GM18520 (cell line): ENCODE data around the gene EIF4A3.
"Not testable (repeated sequence)": the region's sequence is repeated elsewhere in the genome, so short reads cannot be mapped to it uniquely, and the experiment has no call there.

Experiments
- ATAC-seq: cut with Tn5 transposase; IDR thresholded peaks from one replicate; pipeline ENCODE4 v1.9.1; 2021; ENCODE audit not compliant: unreplicated experiment

EIF4A3 gene

DNA sequence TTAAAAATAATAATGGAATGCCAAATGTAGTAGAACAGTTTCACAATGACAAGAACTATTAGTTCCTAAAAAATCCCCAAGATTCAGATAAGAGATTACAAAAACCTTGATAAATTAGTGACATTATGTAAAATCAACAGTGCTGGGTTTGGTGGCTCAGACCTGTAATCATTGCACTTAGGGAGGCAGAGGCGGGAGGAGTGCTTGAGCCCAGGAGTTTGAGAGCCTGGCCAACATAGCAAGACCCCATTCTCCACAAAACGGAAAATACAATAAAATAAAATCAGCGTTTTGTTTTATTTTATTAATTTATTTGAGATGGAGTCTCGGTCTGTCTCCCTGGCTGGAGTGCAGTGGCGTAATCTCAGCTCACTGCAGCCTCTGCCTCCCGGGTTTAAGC, 27.0 kb upstream of the EIF4A3 start:
- ATAC-seq: no peak

DNA sequence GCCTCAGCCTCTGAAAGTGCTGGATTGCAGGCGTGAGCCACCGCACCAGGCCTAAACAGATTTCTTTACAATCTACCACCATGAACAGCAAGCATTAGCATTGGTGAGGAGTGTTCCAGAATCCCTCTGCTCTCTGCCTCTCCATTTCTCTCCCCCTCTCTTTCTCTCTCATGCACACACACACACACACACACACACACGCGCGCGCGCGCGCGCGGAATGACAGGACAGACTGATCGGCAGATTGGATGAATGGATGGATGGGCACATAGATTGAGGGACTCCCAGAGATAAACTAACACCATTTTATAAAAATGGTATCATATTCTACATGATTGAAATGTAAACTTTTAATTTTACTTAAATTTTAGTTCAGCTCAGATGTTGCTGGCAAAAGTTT, 26.2 kb upstream of the EIF4A3 start:
- ATAC-seq: no peak

DNA sequence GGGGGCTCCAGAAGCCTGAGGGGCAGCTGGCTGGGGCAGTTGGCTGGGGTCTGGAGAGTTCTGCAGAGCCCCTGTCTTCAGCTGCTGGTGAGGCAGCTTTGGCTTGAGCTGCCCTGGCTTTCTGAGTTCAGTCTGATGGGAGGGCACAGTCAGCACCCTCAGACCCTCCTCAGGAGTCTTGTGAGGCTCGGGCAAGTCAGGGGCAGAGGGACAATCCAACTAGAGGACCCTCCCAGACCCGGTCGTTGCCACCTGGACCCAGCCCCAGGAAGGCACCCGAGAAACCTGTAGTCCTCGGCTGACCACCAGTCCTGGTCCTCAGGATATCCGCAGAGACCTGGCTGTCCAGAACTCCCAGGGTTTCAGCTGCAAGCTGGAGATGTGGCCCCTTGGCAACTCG, 24.8 kb upstream of the EIF4A3 start:
- ATAC-seq: no peak

DNA sequence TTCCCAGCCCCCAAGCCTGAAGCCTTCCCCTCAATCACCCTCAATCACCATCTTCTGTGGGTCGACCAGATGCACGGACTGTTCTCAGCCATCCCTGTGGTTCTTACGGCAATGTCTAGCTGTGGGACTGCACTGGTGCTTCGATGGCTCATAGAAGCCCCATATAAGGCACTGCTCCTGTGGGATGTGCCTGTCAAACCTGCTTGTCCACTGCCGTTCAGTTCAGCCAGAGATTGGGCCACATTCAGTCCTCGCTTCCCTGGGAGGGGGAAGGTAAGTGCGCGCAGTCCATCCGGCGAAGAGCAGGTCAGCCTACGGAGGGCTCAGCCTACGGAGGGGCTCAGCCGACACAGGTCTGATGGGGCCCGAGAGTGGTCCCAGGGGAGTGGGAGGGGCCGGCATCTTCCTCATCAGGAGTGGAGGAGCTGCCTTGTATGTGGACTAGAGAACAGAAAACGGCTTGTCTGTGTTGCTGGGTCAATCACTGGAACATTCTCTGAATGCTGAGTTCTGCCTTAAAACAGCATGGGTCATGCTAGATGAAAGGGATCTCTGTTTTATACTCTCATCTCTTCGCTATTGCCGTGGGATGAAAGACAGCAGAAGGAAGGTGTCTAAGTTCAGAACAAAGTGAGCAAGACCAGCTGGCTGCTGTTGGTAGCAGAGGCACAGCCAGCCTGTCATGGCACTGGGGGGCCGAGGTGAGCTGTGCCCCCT, 23.0 kb upstream of the EIF4A3 start, which contains the start of gene CARD14:
Gene CARD14, plus strand, starts transcription at position 247 of the 717 bp plus-strand sequence. CDS start 11,409 bp downstream, outside the sequence.
- ATAC-seq: no peak

DNA sequence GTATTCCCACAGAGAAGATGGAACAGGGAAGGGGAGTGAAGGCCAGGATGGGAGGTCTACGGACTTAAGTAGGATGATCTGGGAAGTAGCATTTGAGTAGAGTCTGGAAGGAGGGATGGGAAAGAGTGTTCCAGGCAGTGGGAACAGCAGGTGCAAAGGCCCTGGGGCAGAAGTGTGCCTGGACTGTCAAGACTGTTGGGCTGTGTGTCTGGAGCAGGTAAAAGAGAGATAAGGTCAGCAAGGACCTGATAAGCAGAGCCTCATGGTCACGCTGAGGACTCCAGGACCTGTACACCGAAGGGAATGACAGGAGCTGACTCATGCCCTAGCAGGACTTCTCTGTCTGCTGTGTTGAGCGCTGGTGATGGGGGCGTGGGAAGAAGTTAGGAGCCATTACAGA, 22.2 kb upstream of the EIF4A3 start:
- ATAC-seq: no peak

DNA sequence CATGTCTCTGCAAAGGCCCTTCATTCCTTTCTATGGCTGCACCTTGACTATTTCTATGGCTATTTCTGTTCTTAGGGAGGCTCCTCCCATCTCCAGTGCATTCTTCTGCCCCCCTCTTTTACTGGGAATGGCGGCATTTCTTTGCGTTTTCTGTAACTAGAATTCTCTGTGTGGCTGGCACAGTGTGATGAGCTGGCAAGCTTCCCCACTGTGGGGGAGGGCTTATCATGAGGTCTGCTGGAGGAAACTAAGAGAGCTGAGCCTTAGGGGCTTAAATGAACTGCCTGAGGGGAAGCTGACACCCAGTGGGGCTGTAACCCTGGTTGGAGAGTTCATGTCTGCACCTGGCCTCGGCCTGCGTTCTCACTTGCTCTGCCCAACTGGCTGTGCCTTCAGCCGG, 21.4 kb upstream of the EIF4A3 start:
- no peak for ATAC-seq

DNA sequence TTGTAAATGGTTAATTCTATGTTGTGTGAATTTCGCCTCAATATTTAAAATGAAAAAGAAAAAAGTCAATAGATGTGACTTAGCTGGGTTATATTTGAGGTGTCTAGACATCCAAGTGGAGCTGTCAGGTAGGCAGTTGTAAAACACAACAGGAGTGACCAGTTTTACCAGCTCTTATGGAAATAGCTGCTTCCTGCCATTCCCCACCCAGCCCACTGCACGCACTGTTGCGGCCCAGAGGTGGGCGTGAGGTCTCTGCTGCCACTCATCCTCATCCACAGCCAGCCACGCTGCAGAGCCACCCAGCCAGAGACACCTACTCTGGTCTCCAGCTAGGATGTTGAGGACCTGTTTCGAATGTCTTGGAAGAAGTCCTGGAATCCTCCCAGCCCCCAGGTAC, 19.5 kb upstream of the EIF4A3 start:
- ATAC-seq: no peak

DNA sequence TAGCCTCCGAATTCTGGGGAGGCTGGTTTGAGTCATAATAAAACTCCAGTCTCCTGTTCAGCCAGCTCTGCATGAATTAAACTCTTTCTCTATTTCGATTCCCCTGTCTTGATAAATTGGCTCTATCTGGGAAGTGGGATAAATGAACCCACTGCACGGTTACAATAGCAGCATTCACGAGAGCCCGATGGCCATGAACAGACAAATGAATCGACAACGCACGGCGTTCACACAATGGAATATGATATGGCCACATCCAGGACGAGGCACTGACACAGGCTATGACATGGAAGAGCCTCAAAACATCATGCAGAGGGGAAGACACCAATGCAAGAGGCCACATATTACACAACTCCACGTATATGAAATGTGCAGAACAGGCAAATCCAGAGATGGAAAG, 17.3 kb upstream of the EIF4A3 start:
- no peak for ATAC-seq

DNA sequence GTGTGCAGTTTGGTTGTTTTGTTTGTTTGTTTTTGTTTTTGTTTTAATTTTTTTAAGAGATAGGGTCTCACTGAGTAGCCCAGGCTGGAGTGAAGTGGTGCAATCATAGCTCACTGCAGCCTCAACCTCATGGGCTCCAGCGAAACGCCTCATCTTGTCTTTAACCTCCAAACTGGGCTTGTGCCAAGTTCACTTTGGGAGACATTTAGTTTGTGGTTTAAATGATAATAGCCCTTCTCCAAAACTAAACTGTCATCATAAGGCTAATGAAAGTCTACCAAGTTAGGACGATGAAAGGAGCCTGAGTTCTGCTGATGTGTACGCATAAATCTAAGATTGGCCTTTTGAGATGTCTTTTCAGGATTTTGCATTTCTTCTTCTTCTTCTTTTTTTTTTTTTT, 16.4 kb upstream of the EIF4A3 start:
- ATAC-seq: no peak

DNA sequence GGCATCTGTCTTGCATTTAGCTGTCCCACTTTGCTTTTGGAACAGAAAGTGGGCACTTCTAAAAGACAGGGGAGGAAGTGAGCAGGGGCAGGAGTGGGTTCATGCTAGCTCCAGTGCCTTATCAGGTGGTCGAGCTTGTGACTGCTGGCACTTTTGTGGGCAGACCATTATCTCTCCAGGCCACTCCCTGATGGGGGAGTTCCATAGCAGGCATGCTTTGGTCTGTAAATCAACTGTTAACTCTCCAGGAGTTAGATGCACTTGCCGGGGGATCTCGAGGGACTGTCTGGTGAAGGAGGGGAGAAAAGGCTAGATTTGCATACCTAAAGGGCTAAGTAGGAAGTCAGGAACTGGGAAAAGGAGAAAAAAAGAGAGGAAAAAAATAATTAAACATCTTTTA, 13.6 kb upstream of the EIF4A3 start:
- ATAC-seq: no peak

DNA sequence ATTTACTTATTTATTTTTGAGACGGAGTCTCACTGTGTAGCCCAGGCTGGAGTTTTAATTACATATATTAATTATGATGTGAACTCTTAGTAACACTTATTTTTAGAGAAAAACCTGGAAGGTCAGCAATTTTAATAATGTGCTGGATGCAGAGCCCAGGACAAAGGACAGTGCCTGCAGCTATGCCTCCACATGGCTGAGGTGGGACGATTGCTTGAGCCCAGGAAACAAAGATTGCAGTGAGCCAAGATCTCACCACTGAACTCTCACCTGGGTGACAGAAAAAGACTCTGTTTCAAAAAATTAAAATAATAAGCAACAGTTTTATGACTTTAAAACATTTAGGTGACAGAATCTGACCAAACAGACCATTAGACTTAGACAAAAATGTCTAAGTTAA, 11.9 kb upstream of the EIF4A3 start:
- no peak for ATAC-seq

DNA sequence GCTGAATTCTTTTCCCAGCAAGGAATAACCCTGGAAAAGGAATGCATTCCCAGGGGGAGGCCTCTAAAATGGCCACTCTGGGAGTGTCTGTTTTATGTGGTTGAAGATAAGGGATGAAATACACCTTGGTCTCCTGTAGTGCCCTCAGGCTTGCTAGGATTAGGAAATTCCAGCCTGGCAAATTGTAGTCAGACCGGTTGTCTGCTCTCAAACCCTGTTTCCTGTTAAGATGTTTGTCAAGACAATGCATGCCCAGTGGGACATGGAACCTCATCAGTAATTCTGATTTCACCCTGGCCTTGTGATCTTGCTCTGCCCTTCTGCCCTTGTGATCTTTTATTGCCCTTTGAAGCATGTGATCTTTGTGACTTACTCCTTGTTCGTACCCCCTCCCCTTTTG, 8.7 kb upstream of the EIF4A3 start:
- ATAC-seq: not testable (repeated sequence)

DNA sequence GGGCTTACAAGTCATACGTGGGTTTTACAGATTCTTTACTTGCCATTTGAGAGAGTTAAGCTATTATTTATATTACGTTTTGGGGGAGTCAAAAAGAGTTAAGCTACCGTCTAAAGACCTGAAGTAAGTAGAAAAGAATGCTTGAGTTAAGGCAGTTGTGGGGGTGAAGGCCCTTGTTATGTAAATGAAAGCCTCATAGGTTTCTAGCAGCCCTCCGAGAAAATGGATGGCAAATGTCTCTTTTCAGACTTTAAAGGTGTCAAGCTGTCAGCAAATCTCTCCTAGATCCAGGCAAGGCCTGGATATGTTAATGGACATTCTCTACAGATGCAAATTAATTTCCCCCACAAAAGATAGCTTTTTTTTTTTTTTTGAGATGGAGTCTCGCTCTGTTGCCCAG, 7.2 kb upstream of the EIF4A3 start:
- no peak for ATAC-seq

DNA sequence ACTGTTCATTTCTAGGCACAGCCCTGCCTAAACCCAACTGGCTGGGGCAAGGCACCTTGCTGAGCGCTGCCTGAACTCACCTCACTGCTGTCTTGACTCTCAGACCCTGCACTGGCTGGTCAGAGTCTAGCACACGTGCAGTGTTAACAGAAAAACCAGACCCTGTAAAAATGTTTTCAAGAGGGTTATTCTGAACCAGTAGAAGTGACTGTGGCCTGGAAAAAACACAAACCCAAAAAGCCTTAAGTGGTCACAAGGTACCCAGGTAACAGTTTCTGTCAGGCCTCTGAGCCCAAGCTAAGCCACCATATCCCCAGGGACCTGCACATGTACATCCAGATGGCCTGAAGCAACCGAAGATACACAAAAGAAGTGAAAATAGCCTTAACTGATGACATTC, 6.1 kb upstream of the EIF4A3 start:
- peak; percentile 61 for ATAC-seq

DNA sequence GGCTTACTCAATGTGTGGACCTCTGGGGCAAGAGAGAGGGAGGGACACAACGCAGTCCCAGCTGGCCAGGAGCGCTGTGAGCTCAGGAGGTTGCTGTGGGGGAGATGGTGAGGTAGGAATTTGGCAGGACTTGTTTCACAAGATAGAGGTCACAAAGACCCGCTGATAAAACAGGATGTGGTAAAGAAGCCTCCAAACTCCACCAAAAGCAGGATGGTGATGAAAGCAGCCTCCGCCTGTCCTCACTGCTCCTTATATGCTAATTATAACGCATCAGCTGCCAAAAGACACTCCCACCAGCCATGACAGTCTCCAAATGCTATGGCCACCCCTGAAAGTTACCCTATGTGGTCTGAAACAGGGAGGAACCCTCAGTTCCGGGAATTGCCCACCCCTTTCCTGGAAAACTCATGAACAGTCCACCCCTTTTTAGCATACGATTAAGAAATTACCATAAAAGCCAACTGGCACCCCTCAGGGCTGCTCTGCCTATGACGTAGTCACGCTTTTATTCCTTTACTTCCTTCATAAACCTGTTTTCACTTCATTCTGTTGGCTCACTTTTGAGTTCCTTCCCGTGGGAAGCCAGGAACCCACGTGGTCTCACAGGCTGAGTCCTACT, 5.3 kb upstream of the EIF4A3 start:
- ATAC-seq: no peak

DNA sequence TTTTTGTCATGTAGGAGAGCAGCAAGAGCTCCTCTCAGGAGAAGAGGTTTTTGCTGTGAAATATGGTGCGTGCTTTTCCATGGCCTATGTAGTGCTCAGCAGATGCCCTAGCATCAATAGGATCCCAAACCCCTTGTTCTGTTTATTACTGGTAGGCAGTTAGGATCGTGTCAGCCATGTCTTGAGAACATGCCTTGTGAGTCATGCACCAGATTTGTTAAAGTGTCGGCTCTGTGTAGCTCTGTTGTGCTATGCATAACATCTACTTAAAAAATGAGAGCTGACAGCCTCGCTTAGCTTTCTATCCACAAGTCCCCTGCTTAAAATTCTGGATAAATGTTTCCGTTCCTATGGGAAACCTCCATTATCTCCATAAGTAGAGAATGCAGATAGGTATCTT, 4.4 kb upstream of the EIF4A3 start:
- ATAC-seq: no peak

DNA sequence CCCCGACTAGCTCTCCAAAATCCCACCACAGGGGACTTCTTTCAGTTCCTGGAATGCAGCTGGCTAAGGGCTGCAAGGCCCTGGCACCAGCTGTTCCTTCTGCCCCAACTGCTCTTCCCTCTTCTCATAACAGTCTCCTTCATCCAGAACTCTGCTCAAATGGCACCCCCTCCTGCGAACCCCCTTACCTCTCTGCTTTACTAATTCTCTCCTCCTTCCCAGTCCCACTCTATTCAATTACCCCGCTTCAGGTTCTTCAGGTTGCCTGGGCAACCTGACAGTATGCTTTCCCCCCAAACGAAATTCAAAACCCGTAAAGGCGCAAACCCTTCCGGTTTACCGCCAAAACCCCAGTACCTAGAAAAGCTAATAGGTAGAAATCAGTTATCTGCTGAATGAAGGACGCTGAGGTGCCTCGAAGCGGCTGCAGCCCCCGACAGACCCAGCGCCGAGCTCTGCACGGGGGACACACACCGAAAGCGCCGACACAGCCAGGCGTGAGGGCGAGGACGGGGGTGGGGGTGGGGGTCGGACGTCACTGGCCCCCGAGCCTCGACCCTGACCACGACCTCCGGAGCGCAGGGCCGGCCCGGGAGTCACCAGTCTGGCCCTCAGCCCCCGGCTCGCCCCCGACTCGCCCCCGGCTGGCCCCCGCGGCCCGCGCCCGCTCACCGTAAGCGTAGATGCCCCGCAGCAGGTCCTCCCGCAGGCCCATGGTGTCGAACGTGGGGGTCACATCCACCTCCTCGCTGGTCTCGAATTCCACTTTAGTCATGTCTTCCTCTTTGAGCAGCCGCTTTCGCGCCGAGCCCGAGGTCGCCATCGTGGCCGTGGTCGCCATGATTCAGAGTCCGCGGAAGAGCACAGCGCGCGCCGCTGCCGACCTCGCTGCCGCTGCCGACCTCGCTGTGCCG, 550 bp downstream of the EIF4A3 start:
- peak; percentile 8 for ATAC-seq

DNA sequence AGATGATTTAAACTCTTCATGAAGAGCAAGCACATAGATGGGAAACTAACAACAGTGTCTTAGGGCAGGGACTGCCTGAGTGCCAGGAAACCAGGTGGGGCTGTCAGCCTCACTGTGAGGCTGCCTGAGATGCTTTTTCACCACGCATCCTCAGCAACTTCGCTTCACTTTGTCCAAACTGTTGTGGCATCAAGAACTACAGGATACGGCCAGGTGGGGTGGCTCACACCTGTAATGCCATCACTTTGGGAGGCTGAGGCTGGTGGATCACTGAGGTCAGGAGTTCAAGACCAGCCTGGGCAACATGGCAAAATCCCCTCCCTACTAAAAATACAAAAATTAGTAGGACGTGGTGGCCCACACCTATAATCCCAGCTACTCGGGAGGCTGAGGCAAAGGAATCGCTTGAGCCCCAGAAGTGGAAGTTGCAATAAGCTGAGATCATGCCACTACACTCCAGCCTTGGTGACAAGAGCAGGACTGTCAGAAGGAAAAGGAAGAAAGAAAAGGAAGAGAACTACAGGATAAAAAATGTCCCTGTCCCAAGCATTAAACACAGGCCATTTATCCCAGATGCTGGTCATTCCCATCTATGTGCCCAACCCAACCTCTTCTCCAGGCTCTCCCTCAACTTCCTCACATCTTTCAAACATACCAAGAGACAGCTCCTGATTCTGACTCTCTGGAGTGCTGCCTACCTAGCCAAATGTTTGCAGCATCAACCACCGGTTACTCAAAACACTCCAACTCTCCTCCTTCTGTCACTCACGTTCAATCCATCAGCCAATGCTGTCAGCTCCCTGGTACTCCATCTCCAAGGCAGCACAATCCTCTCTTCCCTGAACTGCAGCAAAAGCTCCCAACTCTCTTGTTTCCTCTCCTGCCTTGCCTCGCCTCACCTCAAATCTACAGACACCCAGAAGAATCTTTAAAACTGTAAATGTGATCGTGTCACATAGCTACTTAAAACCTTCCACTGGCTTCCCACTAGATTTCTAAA, 1.6 kb downstream of the EIF4A3 start:
- ATAC-seq: no peak

DNA sequence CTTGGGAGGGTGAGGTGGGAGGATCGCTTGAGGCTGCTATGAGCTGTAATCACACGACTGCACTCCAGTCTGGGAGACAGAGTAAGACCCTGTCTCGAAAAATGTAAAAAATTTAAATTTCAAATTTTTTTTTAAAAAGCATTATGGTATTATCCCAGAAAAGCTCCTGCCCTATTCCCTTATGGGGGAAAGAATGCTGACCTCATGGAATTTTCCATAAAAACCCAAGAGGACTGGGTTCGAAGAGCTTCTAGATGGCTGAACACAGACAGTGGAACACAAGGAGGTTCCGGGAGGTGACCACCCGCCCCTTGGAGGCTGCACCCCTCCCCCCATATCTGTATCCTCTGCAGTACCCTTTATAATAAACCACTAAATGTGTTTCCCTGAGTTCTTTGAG, 4.0 kb downstream of the EIF4A3 start:
- no peak for ATAC-seq

DNA sequence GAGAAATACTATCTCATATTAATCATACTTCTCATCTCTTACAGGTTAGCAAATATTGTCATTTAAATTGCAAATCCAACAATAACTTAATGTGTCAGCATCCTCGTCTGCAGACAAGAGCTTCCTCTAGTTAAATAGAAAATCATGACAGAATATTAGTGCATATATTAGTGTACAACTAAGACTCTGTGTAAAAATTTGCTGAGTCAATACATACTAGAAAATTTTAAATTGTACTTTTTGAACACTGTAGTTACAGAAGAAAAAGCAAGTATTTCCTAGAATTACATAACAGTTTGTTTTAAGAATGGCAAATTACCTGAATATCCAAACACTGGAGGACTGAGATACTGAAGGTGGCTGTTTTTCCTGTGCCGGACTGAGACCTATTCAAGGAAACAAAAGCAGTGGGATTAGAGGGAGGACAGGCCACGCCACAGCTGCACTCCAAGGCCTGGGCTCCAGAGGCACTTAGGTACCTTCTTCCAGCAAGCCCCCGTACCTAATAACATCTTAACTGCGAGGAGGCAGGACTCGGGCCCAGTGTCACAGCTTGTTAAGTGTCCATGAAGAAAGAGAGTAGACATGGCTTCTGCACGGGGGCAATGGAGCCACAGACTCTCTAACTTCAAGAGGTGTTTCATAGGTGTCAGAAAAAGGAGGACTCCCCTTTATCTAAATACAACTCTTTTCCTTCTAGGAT, 5.3 kb downstream of the EIF4A3 start:
- ATAC-seq: no peak
